ENCODE measurements around the gene TOX2. TPM values are rescaled to one million over a fixed set of nuclear protein-coding genes. Genes with fewer than 3 reads are reported as not detected.

TOX2 gene
- total RNA-seq, 2 experiments from 2014 or later: 3.3 to 3.9 TPM

- Histone ChIP-seq H3K9me3 (ENCODE audit: control insufficient read depth in 1 of 2, insufficient read depth in 1 of 2, low read length in 2 of 2) (no peaks in the 10 kb centered on the region), H3K4me3 (ENCODE audit: low read length) (no peak overlapping the region), H3K4me1 (ENCODE audit: insufficient read depth, low read length) (peaks cover 4% of the 10 kb centered on the region), H3K36me3 (ENCODE audit: insufficient read depth, low read length) (no peaks in the 10 kb centered on the region), H3K27ac (ENCODE audit: low read depth in 1 of 2, low read length in 2 of 2) (no peak overlapping the region), H3K27me3 (ENCODE audit: control insufficient read depth in 1 of 2, insufficient read depth in 2 of 2, low read length in 2 of 2) (no peaks in the 10 kb centered on the region)
- Mint-ChIP-seq H3K4me3 (no peak overlapping the region), H3K27ac (no peak overlapping the region), H3K27me3 (no peaks in the 10 kb centered on the region), H3K4me1 (ENCODE audit: low read depth) (peaks cover 2% of the 10 kb centered on the region), H3K9me3 (no peaks in the 10 kb centered on the region), H3K36me3 (ENCODE audit: low read depth) (no peaks in the 10 kb centered on the region)
- no peak for DNase-seq
- TF ChIP-seq, protein P1, sequence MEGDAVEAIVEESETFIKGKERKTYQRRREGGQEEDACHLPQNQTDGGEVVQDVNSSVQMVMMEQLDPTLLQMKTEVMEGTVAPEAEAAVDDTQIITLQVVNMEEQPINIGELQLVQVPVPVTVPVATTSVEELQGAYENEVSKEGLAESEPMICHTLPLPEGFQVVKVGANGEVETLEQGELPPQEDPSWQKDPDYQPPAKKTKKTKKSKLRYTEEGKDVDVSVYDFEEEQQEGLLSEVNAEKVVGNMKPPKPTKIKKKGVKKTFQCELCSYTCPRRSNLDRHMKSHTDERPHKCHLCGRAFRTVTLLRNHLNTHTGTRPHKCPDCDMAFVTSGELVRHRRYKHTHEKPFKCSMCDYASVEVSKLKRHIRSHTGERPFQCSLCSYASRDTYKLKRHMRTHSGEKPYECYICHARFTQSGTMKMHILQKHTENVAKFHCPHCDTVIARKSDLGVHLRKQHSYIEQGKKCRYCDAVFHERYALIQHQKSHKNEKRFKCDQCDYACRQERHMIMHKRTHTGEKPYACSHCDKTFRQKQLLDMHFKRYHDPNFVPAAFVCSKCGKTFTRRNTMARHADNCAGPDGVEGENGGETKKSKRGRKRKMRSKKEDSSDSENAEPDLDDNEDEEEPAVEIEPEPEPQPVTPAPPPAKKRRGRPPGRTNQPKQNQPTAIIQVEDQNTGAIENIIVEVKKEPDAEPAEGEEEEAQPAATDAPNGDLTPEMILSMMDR (IDR thresholded peaks at IDR 0.05): no peak
- CTCF ChIA-PET: no interaction called here
- POLR2A ChIA-PET: no interaction called here
- ATAC-seq (ENCODE audit: poor library complexity): no peak
- intact Hi-C loops (cut with DNase I, micrococcal nuclease): no loop called here
Measured at GRCh38 chr20:44085616-44086434, 171.2 kb downstream of the TOX2 start.

GRCh38 chr20:44087051-44087856 lies 172.6 kb downstream of the TOX2 start:
- H3K4me3 ChIP-seq (ENCODE audit: low read length): no peak overlapping the region
- no peak overlapping the region for H3K27ac Mint-ChIP-seq
- H3K36me3 ChIP-seq (ENCODE audit: insufficient read depth, low read length): no peaks in the 10 kb centered on the region
- no peaks in the 10 kb centered on the region for H3K9me3 Mint-ChIP-seq
- peaks cover 4% of the 10 kb centered on the region for H3K27me3 Mint-ChIP-seq
- TF ChIP-seq, protein P1 (IDR thresholded peaks at IDR 0.05): no peak
- H3K9me3 ChIP-seq (ENCODE audit: control insufficient read depth in 1 of 2, insufficient read depth in 1 of 2, low read length in 2 of 2): no peaks in the 10 kb centered on the region
- intact Hi-C loops (cut with DNase I, micrococcal nuclease): no loop called here
- POLR2A ChIA-PET: interaction anchor here (0.6 kb wide), 1 partner anchor 239 kb away, joined by 3 read pairs; no protein-coding TSS in a partner anchor
- H3K27ac ChIP-seq (ENCODE audit: low read depth in 1 of 2, low read length in 2 of 2): no peak overlapping the region
- H3K36me3 Mint-ChIP-seq (ENCODE audit: low read depth): no peaks in the 10 kb centered on the region
- CTCF ChIA-PET: no interaction called here
- H3K4me1 Mint-ChIP-seq (ENCODE audit: low read depth): no peaks in the 10 kb centered on the region
- DNase-seq: no peak
- ATAC-seq (ENCODE audit: poor library complexity): no peak
- H3K4me1 ChIP-seq (ENCODE audit: insufficient read depth, low read length): peaks cover 4% of the 10 kb centered on the region
- no peak overlapping the region for H3K4me3 Mint-ChIP-seq
- no peaks in the 10 kb centered on the region for H3K27me3 ChIP-seq (ENCODE audit: control insufficient read depth in 1 of 2, insufficient read depth in 2 of 2, low read length in 2 of 2)

GRCh38 chr20:44087857-44088120 lies 173.1 kb downstream of the TOX2 start:
- Histone ChIP-seq H3K36me3 (ENCODE audit: insufficient read depth, low read length) (no peaks in the 10 kb centered on the region), H3K4me1 (ENCODE audit: insufficient read depth, low read length) (peaks cover 4% of the 10 kb centered on the region), H3K4me3 (ENCODE audit: low read length) (no peak overlapping the region), H3K27ac (ENCODE audit: low read depth in 1 of 2, low read length in 2 of 2) (no peak overlapping the region), H3K9me3 (ENCODE audit: control insufficient read depth in 1 of 2, insufficient read depth in 1 of 2, low read length in 2 of 2) (no peaks in the 10 kb centered on the region), H3K27me3 (ENCODE audit: control insufficient read depth in 1 of 2, insufficient read depth in 2 of 2, low read length in 2 of 2) (no peaks in the 10 kb centered on the region)
- H3K27me3 Mint-ChIP-seq: peaks cover 4% of the 10 kb centered on the region
- no peaks in the 10 kb centered on the region for H3K36me3 Mint-ChIP-seq (ENCODE audit: low read depth)
- no peaks in the 10 kb centered on the region for H3K9me3 Mint-ChIP-seq
- H3K27ac Mint-ChIP-seq: no peak overlapping the region
- DNase-seq (no peak), ATAC-seq (ENCODE audit: poor library complexity) (no peak)
- ChIA-PET POLR2A (interaction anchor here (0.6 kb wide), 1 partner anchor 239 kb away, joined by 3 read pairs; no protein-coding TSS in a partner anchor), CTCF (no interaction called here)
- intact Hi-C loops (cut with DNase I, micrococcal nuclease): no loop called here
- no peak overlapping the region for H3K4me3 Mint-ChIP-seq
- TF ChIP-seq, protein P1 (IDR thresholded peaks at IDR 0.05): no peak
- no peaks in the 10 kb centered on the region for H3K4me1 Mint-ChIP-seq (ENCODE audit: low read depth)
